GM23248 (cell line): ENCODE results near the gene TRIM9. TPM values are rescaled to one million over a fixed set of nuclear protein-coding genes. Genes with fewer than 3 reads are reported as not detected.
"Not testable (repeated sequence)": the region's sequence is repeated elsewhere in the genome, so short reads cannot be mapped to it uniquely, and the experiment has no call there.

Experiments
- DNase-seq: peaks from one replicate; pipeline ENCODE4 v3.0.0-alpha.2; 2015
- H2AFZ ChIP-seq: fragments of 200-600 bp; sonication (generic); 2 replicates; pipeline ENCODE4 v1.6.1; 2016; ENCODE audit warnings: antibody characterized with exemption
- H3F3A ChIP-seq: fragments of 200-600 bp; sonication (generic); 2 replicates; pipeline ENCODE4 v1.6.1; 2016; ENCODE audit warnings: mild to moderate bottlenecking, antibody characterized with exemption, mixed run types; ENCODE audit not compliant: insufficient read depth
- H3K27ac ChIP-seq: fragments of 200-600 bp; sonication (generic); 2 replicates; pipeline ENCODE4 v1.5.1; 2016; ENCODE audit warnings: mild to moderate bottlenecking
- H3K27me3 ChIP-seq: fragments of 200-600 bp; sonication (generic); replicated peaks from 2 replicates; pipeline ENCODE4 v1.6.1; 2016; ENCODE audit warnings: mild to moderate bottlenecking; ENCODE audit not compliant: insufficient read depth
- H3K36me3 ChIP-seq: fragments of 200-600 bp; sonication (generic); 2 replicates; pipeline ENCODE4 v1.6.1; 2016; ENCODE audit warnings: low read depth, mild to moderate bottlenecking
- H3K4me1 ChIP-seq: fragments of 200-600 bp; sonication (generic); 2 replicates; pipeline ENCODE4 v1.6.1; 2016; ENCODE audit warnings: mild to moderate bottlenecking; ENCODE audit not compliant: insufficient read depth
- H3K4me2 ChIP-seq: fragments of 200-600 bp; sonication (generic); one replicate; pipeline ENCODE4 v1.6.1; 2016; ENCODE audit warnings: mild to moderate bottlenecking; ENCODE audit not compliant: unreplicated experiment
- H3K4me3 ChIP-seq: fragments of 200-600 bp; sonication (generic); 2 replicates; pipeline ENCODE4 v1.5.1; 2016; ENCODE audit warnings: mild to moderate bottlenecking
- H3K79me2 ChIP-seq: fragments of 200-600 bp; sonication (generic); 2 replicates; pipeline ENCODE4 v1.6.1; 2016; ENCODE audit warnings: mild to moderate bottlenecking; ENCODE audit not compliant: insufficient read depth
- H3K9ac ChIP-seq: fragments of 200-600 bp; sonication (generic); 2 replicates; pipeline ENCODE4 v1.6.1; 2016; ENCODE audit warnings: mild to moderate bottlenecking
- H3K9me2 ChIP-seq: fragments of 200-600 bp; sonication (generic); 2 replicates; pipeline ENCODE4 v1.6.1; 2016; ENCODE audit warnings: mixed run types, mild to moderate bottlenecking, moderate library complexity; ENCODE audit not compliant: insufficient read depth
- H3K9me3 ChIP-seq: fragments of 200-600 bp; sonication (generic); one replicate; pipeline ENCODE4 v1.6.1; 2017; ENCODE audit warnings: low read depth
- H4K20me1 ChIP-seq: fragments of 200-600 bp; sonication (generic); 2 replicates; pipeline ENCODE4 v1.6.0; 2016; ENCODE audit not compliant: insufficient read depth
- EZH2 ChIP-seq: fragments of 200-600 bp; sonication (generic); IDR thresholded peaks from 2 replicates; pipeline ENCODE4 v1.6.1; 2018; ENCODE audit warnings: antibody characterized with exemption, mild to moderate bottlenecking; ENCODE audit not compliant: insufficient read depth, poor library complexity, severe bottlenecking
- EZH2phosphoT487 ChIP-seq: fragments of 200-600 bp; sonication (generic); IDR thresholded peaks from 2 replicates; pipeline ENCODE4 v1.6.1; 2018; ENCODE audit warnings: antibody characterized with exemption, moderate library complexity, mild to moderate bottlenecking, low read depth; ENCODE audit not compliant: insufficient read depth
- WGBS, 2 experiments: methylation state at CpG; one replicate each; pipeline ENCODE4 v1.1.6; 2015 to 2017; ENCODE audit warnings: low lambda C conversion rate in 2 of 2, low coverage in 1 of 2; ENCODE audit errors: missing lambda C conversion rate in 2 of 2; 5-methylcytosine and 5-hydroxymethylcytosine counted together
- in situ Hi-C: fragments of 300-500 bp; cut with MboI; formaldehyde crosslinking; loops from 2 replicates; pipeline ENCODE4 v1.15.0; 2020
- polyA plus RNA-seq: library from polyadenylated mRNA; unstranded; fragments of >200 nt; fragmentation: Nextera tagmentation; extraction: Ambion mirVana; gene quantifications from 2 replicates; pipeline ENCODE4 v1.2.1, GENCODE V29; 2016
- total RNA-seq: library from RNA; depleted of rRNA; stranded (reverse); fragments of >200 nt; shearing (Covaris generic); gene quantifications from 2 replicates; pipeline ENCODE4 v1.2.3, GENCODE V29; 2014

Gene TRIM9
- total and polyA plus RNA-seq, 2 experiments from 2014 or later: 0.25 to 0.32 TPM

DNA sequence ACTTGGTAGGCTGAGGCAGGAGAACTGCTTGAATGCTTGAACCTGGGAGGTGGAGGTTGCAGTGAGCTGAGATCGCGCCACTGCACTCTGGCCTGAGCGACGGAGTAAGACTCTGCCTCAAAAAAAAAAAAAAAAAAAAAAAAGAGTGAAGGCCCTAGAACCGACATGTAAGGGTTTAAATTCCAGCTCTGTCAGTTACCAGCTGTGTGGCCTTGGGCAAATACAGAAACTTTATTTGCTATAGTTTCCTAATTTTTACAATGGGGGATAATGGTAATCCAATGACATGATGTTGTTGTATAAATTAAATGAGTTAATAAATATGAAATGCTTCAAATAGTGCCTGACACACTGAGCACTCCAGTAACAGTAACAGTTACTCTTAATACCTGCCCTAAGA, 131.0 kb downstream of the TRIM9 start:
- WGBS, 2 experiments: 91 to 92% methylated on average over 4 to 5 of the region's 5 CpGs
- in situ Hi-C loops: no loop called here
- TF ChIP-seq EZH2: no peak
- no peak for TF ChIP-seq EZH2phosphoT487
- Histone ChIP-seq H3K79me2 (no peaks in the 10 kb centered on the region), H3K27me3 (no peaks in the 10 kb centered on the region), H3K4me2 (no peak overlapping the region), H3K9me2 (no peaks in the 10 kb centered on the region), H3K9ac (no peak overlapping the region), H3K36me3 (no peaks in the 10 kb centered on the region), H3K9me3 (no peaks in the 10 kb centered on the region), H3F3A (peaks cover 27% of the 10 kb centered on the region), H3K4me3 (no peak overlapping the region), H3K27ac (no peak overlapping the region), H3K4me1 (peaks cover 33% of the 10 kb centered on the region), H4K20me1 (no peaks in the 10 kb centered on the region), H2AFZ (no peak overlapping the region)
- DNase-seq: no peak

DNA sequence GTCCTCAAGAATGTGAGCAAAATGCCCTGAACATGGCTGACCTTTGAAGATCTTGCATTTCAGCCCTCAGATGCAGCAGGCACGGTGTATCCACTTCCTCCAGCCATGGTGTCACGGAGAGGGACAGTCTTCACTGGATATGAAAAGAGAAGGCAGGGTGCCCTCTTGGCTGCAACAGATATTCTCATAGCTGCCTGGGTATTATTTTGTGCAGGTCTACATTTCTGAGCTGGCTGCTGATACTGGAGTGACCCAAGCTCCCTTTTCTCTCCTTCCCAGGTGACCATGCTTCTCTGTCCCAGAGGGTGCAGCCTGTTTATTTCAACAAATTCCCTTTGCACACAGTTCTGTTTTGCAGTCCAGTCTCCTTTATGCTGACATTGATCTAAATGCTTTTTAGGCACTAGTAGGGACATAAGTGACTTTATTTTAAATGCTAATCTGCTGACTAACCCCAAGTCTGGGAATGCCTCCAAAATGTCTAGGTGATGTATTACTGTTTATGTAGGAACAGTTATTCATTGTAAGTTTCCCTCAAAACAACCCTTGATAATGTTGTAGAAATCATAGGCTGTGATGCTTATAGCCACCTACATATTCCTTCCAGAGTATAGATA, 133.2 kb downstream of the TRIM9 start:
- Histone ChIP-seq H2AFZ (no peak overlapping the region), H3K4me1 (peaks cover 33% of the 10 kb centered on the region), H3K79me2 (no peaks in the 10 kb centered on the region), H3K9ac (0 out of 2 replicates have a peak overlapping the region, but pooled peaks have one; percentile 6), H3K27ac (peak overlapping the region; percentile 42), H3K4me2 (peak overlapping the region; percentile 68), H3K9me2 (no peaks in the 10 kb centered on the region), H3K4me3 (peak overlapping the region; percentile 40), H3K27me3 (no peaks in the 10 kb centered on the region), H3F3A (peaks cover 27% of the 10 kb centered on the region), H3K36me3 (no peaks in the 10 kb centered on the region), H4K20me1 (no peaks in the 10 kb centered on the region), H3K9me3 (no peaks in the 10 kb centered on the region)
- 6 to 10% methylated on average over 2 of the region's 2 CpGs for WGBS, 2 experiments
- in situ Hi-C loops: no loop called here
- TF ChIP-seq EZH2: no peak
- peak; percentile 81 for DNase-seq

DNA sequence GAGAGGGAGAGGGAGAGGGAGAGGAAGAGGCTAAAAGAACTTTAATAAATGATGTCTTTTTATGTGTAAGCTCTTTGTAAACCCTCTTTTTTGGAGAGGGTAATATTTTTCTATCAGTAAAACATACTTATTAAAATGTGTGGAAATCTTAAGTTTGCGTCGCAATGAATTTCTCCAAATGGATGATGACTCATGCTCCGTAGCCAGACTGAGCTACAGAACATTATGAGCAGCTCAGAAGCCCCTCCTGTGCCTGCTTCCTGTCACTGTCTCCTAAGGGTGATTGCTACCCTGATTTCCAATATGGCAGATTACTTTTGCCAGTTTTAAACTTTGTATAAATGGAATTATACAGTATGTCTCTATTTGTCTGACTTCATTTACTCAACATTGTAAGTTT, 137.6 kb downstream of the TRIM9 start:
- peak; percentile 52 for DNase-seq

DNA sequence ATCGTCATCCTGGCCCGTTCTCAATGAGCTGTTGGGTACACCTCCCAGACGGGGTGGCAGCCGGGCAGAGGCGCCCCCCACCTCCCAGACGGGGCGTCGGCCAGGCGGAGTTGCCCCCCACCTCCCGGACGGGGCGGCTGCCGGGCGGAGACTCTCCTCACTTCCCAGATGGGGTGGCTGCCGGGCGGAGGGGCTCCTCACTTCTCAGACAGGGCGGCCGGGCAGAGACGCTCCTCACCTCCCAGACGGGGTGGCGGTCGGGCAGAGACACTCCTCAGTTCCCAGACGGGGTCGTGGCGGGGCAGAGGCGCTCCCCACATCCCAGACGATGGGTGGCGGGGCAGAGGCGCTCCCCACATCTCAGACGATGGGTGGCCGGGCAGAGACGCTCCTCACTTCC, 138.5 kb downstream of the TRIM9 start:
- not testable (repeated sequence) for H3K9ac ChIP-seq, H4K20me1 ChIP-seq, H3K27me3 ChIP-seq, H3K79me2 ChIP-seq, H3K36me3 ChIP-seq, H3K4me2 ChIP-seq, H3K9me2 ChIP-seq, H3K4me3 ChIP-seq, H2AFZ ChIP-seq, H3K9me3 ChIP-seq, H3K27ac ChIP-seq, DNase-seq
- in situ Hi-C loops: loop anchor here (10.0 kb wide), 1 partner anchor 248 kb away; no protein-coding TSS in a partner anchor
- peaks cover 19% of the 10 kb centered on the region for H3F3A ChIP-seq
- WGBS, 2 experiments: 92 to 97% methylated on average over 8 to 32 of the region's 32 CpGs
- peaks cover 17% of the 10 kb centered on the region for H3K4me1 ChIP-seq

More for the DNA sequence above, 137.6 kb downstream of the TRIM9 start:
- peaks cover 25% of the 10 kb centered on the region for H3K4me1 ChIP-seq
- H3F3A ChIP-seq: peaks cover 28% of the 10 kb centered on the region
- in situ Hi-C loops: loop anchor here (10.0 kb wide), 1 partner anchor 248 kb away; no protein-coding TSS in a partner anchor
- no peaks in the 10 kb centered on the region for H3K36me3 ChIP-seq
- H4K20me1 ChIP-seq: no peaks in the 10 kb centered on the region
- no peak overlapping the region for H3K9ac ChIP-seq
- TF ChIP-seq EZH2: no peak
- TF ChIP-seq EZH2phosphoT487: no peak
- no peaks in the 10 kb centered on the region for H3K27me3 ChIP-seq
- no peak overlapping the region for H3K27ac ChIP-seq
- H2AFZ ChIP-seq: no peak overlapping the region
- no peaks in the 10 kb centered on the region for H3K79me2 ChIP-seq
- WGBS, 2 experiments: 55 to 64% methylated on average over 3 of the region's 3 CpGs
- no peak overlapping the region for H3K4me2 ChIP-seq
- H3K9me2 ChIP-seq: no peaks in the 10 kb centered on the region
- H3K9me3 ChIP-seq: no peaks in the 10 kb centered on the region
- no peak overlapping the region for H3K4me3 ChIP-seq
